Right lobe of liver (tissue), 4 donors: Measurements from ENCODE around the gene GALNT7.

Experiments
- POLR2A ChIP-seq: fragments of 450-650 bp; IDR thresholded peaks from one replicate; pipeline ENCODE4 v1.6.1; 2017; ENCODE audit warnings: antibody characterized with exemption, mild to moderate bottlenecking
- TF ChIP-seq, protein P1 (sequence below), 4 donors: fragments of 200-600 bp in 3 of 4; fragments of 450-650 bp in 1 of 4; IDR thresholded peaks; one replicate each; pipeline versions ENCODE4 v1.5.1 to v1.8.0; 2016 to 2022; ENCODE audit warnings: antibody characterized with exemption in 4 of 4, mild to moderate bottlenecking in 2 of 4
- donor health status: DM: no; HTN: no; CAD: no.
- donor health status: DM: no; HTN: no; CAD: no.
- donor health status: DM: no; HTN: yes; CAD: no.

DNA sequence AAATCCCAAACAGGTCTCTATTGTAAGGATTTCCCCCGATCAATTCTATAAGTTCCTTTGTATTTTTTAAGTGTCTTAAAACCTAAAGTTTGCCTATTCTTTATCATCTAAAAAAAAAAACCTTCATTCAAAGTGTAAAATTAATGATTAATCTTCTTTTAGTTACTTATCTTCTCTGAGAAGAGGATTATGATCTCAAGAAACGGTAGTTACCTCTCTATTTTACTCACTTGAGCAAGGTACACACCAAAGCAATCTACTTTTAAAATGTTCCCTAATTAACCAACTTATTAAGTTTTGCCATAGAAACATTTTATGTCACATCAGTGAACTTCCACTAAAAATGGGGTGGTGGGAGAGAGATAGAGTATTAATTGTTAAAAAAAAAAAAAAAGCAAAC lies 15.2 kb upstream of the GALNT7 start:
- TF ChIP-seq, protein P1, sequence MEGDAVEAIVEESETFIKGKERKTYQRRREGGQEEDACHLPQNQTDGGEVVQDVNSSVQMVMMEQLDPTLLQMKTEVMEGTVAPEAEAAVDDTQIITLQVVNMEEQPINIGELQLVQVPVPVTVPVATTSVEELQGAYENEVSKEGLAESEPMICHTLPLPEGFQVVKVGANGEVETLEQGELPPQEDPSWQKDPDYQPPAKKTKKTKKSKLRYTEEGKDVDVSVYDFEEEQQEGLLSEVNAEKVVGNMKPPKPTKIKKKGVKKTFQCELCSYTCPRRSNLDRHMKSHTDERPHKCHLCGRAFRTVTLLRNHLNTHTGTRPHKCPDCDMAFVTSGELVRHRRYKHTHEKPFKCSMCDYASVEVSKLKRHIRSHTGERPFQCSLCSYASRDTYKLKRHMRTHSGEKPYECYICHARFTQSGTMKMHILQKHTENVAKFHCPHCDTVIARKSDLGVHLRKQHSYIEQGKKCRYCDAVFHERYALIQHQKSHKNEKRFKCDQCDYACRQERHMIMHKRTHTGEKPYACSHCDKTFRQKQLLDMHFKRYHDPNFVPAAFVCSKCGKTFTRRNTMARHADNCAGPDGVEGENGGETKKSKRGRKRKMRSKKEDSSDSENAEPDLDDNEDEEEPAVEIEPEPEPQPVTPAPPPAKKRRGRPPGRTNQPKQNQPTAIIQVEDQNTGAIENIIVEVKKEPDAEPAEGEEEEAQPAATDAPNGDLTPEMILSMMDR (IDR thresholded peaks at IDR 0.05): no peak
- TF ChIP-seq POLR2A: no peak
